ENCODE results near the gene GPR180.

The GPR180 gene

DNA sequence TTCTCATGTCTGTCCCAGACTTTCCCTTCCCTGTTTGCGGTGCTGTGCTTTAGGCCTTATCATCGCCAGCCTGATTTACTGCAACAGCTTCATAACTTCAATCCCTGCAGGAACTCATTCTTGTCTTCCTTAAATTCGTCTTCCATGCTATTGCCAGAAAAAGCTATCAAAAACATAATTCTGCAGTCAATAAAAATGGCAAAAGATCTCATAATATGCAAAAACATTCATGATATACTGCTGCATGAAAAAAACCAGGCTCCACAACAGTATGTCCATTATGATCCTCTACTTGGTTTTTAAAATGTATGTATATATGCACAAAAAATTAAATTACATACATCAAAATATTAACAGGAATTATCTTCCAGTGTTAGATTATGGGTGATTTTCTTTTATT lies 34.1 kb upstream of the GPR180 start:
- no peak for DNase-seq (ENCODE audit: low read depth)
- TF ChIP-seq, protein P1, sequence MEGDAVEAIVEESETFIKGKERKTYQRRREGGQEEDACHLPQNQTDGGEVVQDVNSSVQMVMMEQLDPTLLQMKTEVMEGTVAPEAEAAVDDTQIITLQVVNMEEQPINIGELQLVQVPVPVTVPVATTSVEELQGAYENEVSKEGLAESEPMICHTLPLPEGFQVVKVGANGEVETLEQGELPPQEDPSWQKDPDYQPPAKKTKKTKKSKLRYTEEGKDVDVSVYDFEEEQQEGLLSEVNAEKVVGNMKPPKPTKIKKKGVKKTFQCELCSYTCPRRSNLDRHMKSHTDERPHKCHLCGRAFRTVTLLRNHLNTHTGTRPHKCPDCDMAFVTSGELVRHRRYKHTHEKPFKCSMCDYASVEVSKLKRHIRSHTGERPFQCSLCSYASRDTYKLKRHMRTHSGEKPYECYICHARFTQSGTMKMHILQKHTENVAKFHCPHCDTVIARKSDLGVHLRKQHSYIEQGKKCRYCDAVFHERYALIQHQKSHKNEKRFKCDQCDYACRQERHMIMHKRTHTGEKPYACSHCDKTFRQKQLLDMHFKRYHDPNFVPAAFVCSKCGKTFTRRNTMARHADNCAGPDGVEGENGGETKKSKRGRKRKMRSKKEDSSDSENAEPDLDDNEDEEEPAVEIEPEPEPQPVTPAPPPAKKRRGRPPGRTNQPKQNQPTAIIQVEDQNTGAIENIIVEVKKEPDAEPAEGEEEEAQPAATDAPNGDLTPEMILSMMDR (IDR thresholded peaks at IDR 0.05; ENCODE audit: low read depth, low read length), result no peak
- TF ChIP-seq, protein P2, sequence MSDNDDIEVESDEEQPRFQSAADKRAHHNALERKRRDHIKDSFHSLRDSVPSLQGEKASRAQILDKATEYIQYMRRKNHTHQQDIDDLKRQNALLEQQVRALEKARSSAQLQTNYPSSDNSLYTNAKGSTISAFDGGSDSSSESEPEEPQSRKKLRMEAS (IDR thresholded peaks at IDR 0.05; ENCODE audit: low read depth, low read length), result no peak
- no peak for TF ChIP-seq POLR2A (IDR thresholded peaks at IDR 0.05; ENCODE audit: extremely low read depth, insufficient read length)
- TF ChIP-seq MYC (IDR thresholded peaks at IDR 0.05; ENCODE audit: low read depth, low read length), result no peak
- no peak overlapping the region for H3K4me3 ChIP-seq (ENCODE audit: low read depth, low read length)

DNA sequence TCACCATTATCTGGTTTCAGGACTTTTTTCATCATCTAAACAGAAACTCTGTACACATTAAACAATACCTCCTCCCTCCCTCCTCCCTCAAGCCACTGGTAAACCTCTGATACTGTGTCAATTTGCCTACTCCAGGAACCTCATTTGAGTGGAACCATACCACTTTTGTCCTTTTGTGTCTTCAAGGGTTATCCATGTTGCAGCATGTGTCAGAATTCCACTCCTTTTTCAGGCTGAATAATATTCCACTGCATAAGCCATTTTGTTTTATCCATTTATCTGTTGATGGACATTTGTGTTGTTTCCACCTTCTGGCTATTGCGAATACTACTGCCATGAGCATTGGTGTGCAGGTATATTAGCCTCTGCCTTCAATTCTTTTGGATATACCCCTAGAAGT lies 33.2 kb upstream of the GPR180 start:
- H3K4me3 ChIP-seq (ENCODE audit: low read depth, low read length), result no peak overlapping the region
- TF ChIP-seq MYC (IDR thresholded peaks at IDR 0.05; ENCODE audit: low read depth, low read length), result no peak
- TF ChIP-seq, protein P2 (IDR thresholded peaks at IDR 0.05; ENCODE audit: low read depth, low read length), result no peak
- TF ChIP-seq POLR2A (IDR thresholded peaks at IDR 0.05; ENCODE audit: extremely low read depth, insufficient read length), result no peak
- TF ChIP-seq, protein P1 (IDR thresholded peaks at IDR 0.05; ENCODE audit: low read depth, low read length), result no peak

DNA sequence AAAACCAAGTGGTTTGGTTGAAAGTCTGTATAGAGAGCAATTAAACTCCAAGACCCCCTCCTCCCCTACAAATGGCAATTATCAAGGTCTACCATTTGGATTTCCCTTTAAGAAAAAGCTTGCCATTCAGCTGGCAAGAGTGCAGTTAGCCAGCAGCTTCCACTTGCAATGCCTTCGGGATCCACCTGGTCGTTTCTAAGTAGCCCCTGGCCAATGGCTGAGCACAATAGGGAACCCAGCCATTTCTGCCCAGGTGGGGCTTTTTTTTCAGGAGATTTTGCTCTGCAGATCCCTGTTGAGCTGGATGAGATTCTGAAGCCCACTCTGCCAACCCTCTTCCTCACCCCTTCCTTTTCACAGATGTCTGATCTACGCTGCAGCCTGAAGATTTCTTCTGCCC lies 32.0 kb upstream of the GPR180 start:
- TF ChIP-seq MYC (IDR thresholded peaks at IDR 0.05; ENCODE audit: low read depth, low read length), result no peak
- TF ChIP-seq POLR2A (IDR thresholded peaks at IDR 0.05; ENCODE audit: extremely low read depth, insufficient read length), result no peak
- TF ChIP-seq, protein P1 (IDR thresholded peaks at IDR 0.05; ENCODE audit: low read depth, low read length), result no peak
- TF ChIP-seq, protein P2 (IDR thresholded peaks at IDR 0.05; ENCODE audit: low read depth, low read length), result no peak
- DNase-seq (ENCODE audit: low read depth), result no peak
- no peak overlapping the region for H3K4me3 ChIP-seq (ENCODE audit: low read depth, low read length)

More for the DNA sequence above, 33.2 kb upstream of the GPR180 start:
- no peak for DNase-seq (ENCODE audit: low read depth)

DNA sequence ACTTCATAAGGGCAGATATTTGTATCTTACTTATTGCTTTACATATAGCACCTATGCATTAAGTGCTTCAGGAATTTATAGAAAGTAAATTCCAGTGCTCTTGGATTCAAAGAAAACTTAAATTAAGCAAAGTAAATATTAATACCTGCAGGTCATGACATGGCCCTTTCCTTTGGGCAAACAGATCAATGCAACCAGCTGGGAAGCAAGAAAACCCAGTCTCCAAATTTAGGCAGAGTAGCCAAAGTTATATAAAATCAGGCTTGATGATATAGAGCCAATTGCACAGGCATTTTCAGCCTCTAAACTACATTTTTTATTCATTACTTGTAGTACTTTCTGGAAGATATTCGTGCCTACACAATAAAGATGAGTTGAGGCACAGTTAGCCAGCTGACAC lies 22.6 kb upstream of the GPR180 start:
- H3K4me3 ChIP-seq (ENCODE audit: low read depth, low read length), result no peak overlapping the region
- DNase-seq (ENCODE audit: low read depth), result no peak
- no peak for TF ChIP-seq MYC (IDR thresholded peaks at IDR 0.05; ENCODE audit: low read depth, low read length)
- TF ChIP-seq, protein P2 (IDR thresholded peaks at IDR 0.05; ENCODE audit: low read depth, low read length), result no peak
- TF ChIP-seq, protein P1 (IDR thresholded peaks at IDR 0.05; ENCODE audit: low read depth, low read length), result no peak
- no peak for TF ChIP-seq POLR2A (IDR thresholded peaks at IDR 0.05; ENCODE audit: extremely low read depth, insufficient read length)

DNA sequence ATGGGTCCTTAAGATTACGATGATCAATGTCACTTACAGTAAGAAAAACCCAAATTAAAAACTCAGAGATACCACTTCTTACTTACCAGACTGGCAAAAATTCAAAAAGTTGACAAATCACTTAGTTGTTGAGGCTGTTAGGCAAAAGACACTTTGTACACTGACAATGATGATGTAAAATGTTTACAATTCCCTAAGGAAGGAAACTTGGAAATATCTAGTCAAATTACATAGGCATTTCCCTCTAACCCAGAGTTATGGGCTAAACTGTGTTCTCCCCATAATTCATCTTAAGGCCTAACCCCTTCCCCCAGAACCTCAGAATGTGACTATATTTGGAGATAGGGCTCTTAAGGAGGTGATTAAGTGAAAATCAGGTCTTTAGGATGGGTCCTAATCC lies 17.7 kb upstream of the GPR180 start:
- H3K4me3 ChIP-seq (ENCODE audit: low read depth, low read length), result no peak overlapping the region
- TF ChIP-seq, protein P2 (IDR thresholded peaks at IDR 0.05; ENCODE audit: low read depth, low read length), result no peak
- no peak for TF ChIP-seq MYC (IDR thresholded peaks at IDR 0.05; ENCODE audit: low read depth, low read length)
- no peak for TF ChIP-seq POLR2A (IDR thresholded peaks at IDR 0.05; ENCODE audit: extremely low read depth, insufficient read length)
- TF ChIP-seq, protein P1 (IDR thresholded peaks at IDR 0.05; ENCODE audit: low read depth, low read length), result no peak
- no peak for DNase-seq (ENCODE audit: low read depth)

All from NB4 (cell line).